AG10803 (cell line): ENCODE results near the gene APBB2.

ENCODE experiments used
- DNase-seq: peaks from one replicate; pipeline ENCODE4 v3.0.0; 2010; ENCODE audit warnings: low read depth
- H3K4me3 ChIP-seq: 2 replicates; pipeline ENCODE4 v1.5.1; 2011; ENCODE audit warnings: mild to moderate bottlenecking, low read length, control low read depth
- TF ChIP-seq, protein P1 (sequence below): conservative IDR thresholded peaks from 2 replicates; pipeline ENCODE4 v1.5.1; 2011; ENCODE audit warnings: mild to moderate bottlenecking, low read length, control low read depth, inconsistent platforms

APBB2 gene

GRCh38 chr4:41025824-41026223 is 188.5 kb downstream of the APBB2 start:
- no peak for DNase-seq
- TF ChIP-seq, protein P1, sequence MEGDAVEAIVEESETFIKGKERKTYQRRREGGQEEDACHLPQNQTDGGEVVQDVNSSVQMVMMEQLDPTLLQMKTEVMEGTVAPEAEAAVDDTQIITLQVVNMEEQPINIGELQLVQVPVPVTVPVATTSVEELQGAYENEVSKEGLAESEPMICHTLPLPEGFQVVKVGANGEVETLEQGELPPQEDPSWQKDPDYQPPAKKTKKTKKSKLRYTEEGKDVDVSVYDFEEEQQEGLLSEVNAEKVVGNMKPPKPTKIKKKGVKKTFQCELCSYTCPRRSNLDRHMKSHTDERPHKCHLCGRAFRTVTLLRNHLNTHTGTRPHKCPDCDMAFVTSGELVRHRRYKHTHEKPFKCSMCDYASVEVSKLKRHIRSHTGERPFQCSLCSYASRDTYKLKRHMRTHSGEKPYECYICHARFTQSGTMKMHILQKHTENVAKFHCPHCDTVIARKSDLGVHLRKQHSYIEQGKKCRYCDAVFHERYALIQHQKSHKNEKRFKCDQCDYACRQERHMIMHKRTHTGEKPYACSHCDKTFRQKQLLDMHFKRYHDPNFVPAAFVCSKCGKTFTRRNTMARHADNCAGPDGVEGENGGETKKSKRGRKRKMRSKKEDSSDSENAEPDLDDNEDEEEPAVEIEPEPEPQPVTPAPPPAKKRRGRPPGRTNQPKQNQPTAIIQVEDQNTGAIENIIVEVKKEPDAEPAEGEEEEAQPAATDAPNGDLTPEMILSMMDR, result no peak
- H3K4me3 ChIP-seq, result no peak overlapping the region

DNA sequence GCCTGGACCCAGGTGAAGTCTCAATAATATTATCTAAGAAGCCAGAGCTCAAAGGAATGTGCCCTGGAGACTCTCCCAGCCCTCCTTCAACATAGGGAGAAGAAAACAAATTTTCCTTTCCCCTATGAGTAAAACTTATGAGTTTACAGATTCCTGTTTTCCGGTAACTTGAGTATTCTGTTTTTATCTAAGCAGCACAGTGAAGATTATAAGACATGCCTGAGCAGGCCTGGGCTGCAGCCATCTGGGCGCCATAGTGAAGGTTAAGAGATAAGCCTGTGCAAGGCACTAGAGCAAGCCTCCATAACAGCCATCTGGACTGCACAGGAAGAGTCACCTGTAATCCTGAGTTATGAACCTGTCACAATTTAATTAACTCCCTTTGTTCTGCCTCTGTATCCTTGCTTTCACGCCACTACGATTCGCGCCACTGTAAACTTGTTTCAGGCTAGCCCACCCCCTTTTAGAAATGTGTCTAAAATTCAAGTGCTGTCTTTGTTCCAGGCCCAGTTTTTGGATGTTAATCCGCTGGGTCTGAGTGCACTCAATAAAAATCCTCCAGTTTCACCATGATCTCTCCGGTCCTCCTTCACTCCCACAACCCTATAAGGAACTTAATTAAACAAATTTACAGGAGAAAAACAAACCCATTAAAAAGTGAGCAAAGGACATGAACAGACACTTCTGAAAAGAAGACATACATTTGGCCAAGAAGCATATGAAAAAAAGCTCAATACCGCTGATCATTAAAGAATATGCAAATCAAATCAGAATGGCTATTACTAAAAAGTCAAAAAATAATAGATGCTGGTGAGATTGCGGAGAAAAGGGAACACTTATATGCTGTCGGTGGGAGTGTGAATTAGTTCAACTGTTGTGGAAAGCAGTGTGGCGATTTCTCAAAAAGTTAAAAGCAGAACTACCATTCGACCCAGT is 189.5 kb downstream of the APBB2 start:
- peak; percentile 12 for DNase-seq
- H3K4me3 ChIP-seq, result no peak overlapping the region
- TF ChIP-seq, protein P1, result no peak

DNA sequence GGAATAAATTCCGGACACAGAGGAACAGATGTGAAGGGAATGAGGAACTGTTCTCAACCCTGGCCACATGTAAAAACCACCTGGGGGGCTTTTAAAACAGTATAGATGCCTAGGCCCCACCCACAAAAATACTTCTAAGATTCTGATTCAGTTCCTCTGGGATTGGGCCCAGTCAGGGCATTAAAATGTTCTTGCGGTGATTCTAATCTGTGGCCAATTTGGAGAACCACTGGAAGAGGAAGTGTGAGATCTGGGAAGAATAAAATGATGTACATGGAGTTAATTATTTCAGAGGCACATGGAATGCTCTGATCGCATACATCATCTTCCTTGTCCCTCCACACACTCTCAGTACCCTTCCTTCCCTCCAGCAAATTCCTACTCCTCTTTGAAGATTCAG is 192.2 kb downstream of the APBB2 start:
- TF ChIP-seq, protein P1, result no peak
- peak; percentile 82 for DNase-seq
- no peak overlapping the region for H3K4me3 ChIP-seq

GRCh38 chr4:41015016-41015675 is 199.2 kb downstream of the APBB2 start:
- DNase-seq, result no peak
- no peak overlapping the region for H3K4me3 ChIP-seq
- TF ChIP-seq, protein P1, result no peak

DNA sequence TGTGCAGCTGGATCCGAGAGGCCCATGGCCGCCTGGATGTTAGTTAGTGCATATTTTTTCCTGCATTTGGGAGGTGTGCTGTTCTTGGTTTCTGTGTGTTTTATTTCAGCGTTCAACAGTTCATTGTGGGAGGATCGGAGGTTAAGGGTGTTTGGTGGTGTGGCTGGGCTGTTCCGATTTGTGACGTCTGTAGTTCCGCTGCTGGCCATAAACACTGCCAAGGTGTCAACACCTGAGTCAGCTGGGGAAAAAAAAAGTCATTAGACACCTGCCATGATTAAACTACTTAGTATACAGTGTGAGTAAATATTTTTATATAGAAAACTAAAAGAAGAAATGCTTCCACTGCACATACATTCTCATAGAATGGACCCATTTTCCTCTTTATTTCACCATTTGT is 200.2 kb downstream of the APBB2 start:
- no peak overlapping the region for H3K4me3 ChIP-seq
- DNase-seq, result no peak
- TF ChIP-seq, protein P1, result no peak

DNA sequence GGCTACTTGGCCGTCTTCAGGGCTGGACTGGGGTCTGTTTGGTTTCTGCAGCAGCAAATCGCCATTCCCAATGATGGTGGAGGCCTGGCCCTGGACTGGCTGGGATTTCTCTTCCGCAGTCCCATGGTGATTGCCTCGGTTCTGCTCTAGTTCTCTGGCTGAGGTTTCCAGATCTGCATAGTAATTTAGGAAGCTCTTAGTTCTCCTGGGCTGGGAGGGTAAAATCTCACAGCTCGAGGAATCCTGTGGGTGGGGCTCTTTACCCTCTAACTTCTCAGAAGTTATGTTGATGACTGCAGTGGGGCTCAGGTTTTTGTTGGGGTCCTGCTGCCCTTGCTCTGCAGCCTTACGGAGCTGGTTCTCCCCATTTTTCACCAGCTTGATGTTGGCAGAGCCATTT is 200.6 kb downstream of the APBB2 start:
- TF ChIP-seq, protein P1, result no peak
- no peak overlapping the region for H3K4me3 ChIP-seq
- DNase-seq, result no peak

- TF ChIP-seq, protein P1, result no peak
- DNase-seq, result no peak
- no peak overlapping the region for H3K4me3 ChIP-seq
These were observed 201.4 kb downstream of the APBB2 start for GRCh38 chr4:41012911-41013310.
